Measurements from ENCODE around the gene WDR4. TPM values are rescaled to one million over a fixed set of nuclear protein-coding genes. Genes with fewer than 3 reads are reported as not detected.

The WDR4 gene
- total RNA-seq, 1 experiment from 2014 or later = 35.3 TPM

DNA sequence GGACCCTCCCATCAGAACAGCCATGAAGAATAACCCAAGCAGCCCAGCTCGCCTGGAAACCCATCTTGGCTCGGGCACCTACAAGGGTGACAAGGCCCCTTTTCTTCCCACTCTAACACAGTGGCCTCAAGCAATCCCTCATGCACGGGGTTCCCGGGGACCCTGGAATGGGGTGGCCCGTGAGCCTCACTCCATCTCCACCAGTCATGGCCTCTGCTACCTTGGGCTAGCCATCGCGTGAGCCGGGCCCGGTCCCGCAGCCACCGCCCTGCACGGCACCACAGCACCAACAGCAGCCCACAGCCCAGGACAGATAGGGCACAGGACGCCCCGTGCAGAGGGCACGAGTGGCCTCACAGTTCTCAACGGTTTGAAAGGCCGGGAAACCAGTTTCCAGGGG is 19.0 kb downstream of the WDR4 start:
- Histone ChIP-seq H3K4me3 (ENCODE audit: low read length) (no peak overlapping the region), H2AFZ (ENCODE audit: low read length) (no peak overlapping the region), H4K20me1 (ENCODE audit: low read length) (peaks cover 64% of the 10 kb centered on the region), H3K4me2 (ENCODE audit: low read length) (no peak overlapping the region), H3K27me3 (ENCODE audit: low read length) (no peaks in the 10 kb centered on the region), H3K9ac (ENCODE audit: low read length) (no peak overlapping the region), H3K79me2 (ENCODE audit: low read length) (peaks cover 78% of the 10 kb centered on the region), H3K9me2 (replicated peaks; ENCODE audit: low read length) (no peaks in the 10 kb centered on the region), H3K36me3 (ENCODE audit: low read depth, low read length) (peaks cover 75% of the 10 kb centered on the region), H3K9me3 (ENCODE audit: low read length) (no peaks in the 10 kb centered on the region), H3F3A (ENCODE audit: low read length, unreplicated experiment) (no peaks in the 10 kb centered on the region), H3K27ac (ENCODE audit: low read length) (no peak overlapping the region), H3K4me1 (ENCODE audit: insufficient read depth, low read length) (no peaks in the 10 kb centered on the region)
- no TSS peak for BruUV-seq (replicated peaks)
- CTCF ChIA-PET = no interaction called here
- POLR2A ChIA-PET (ENCODE audit: unreplicated experiment) = no interaction called here
- intact Hi-C loops (cut with micrococcal nuclease) = no loop called here
- ATAC-seq = no peak
- no peak for TF ChIP-seq EZH2 (IDR thresholded peaks at IDR 0.05; ENCODE audit: low read length, unreplicated experiment)
- no peak for TF ChIP-seq EZH2phosphoT487 (IDR thresholded peaks at IDR 0.05; ENCODE audit: borderline replicate concordance, low read length)
- TF ChIP-seq, protein P1, sequence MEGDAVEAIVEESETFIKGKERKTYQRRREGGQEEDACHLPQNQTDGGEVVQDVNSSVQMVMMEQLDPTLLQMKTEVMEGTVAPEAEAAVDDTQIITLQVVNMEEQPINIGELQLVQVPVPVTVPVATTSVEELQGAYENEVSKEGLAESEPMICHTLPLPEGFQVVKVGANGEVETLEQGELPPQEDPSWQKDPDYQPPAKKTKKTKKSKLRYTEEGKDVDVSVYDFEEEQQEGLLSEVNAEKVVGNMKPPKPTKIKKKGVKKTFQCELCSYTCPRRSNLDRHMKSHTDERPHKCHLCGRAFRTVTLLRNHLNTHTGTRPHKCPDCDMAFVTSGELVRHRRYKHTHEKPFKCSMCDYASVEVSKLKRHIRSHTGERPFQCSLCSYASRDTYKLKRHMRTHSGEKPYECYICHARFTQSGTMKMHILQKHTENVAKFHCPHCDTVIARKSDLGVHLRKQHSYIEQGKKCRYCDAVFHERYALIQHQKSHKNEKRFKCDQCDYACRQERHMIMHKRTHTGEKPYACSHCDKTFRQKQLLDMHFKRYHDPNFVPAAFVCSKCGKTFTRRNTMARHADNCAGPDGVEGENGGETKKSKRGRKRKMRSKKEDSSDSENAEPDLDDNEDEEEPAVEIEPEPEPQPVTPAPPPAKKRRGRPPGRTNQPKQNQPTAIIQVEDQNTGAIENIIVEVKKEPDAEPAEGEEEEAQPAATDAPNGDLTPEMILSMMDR (conservative IDR thresholded peaks at IDR 0.05; ENCODE audit: low read depth, low read length) = no peak
- DNase-seq = no peak

DNA sequence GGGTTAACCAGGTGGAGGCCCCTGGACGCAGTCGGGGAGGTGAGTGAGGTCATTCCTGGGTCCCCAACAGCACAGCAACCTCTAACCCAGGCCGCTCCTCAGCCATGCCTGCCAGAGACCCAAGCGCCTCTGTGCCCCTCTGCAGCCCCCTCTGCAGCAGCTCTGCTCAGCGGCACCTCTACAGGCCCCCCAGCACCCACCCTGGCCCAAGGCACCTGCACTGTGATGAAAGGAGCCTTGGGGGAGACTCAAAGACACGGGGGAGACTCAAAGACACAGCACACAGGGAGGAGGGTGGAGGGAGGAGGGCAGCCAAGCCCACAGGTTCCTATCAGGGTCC is 19.5 kb downstream of the WDR4 start:
- H3K9me2 ChIP-seq (replicated peaks; ENCODE audit: low read length) = no peaks in the 10 kb centered on the region
- no peaks in the 10 kb centered on the region for H3K27me3 ChIP-seq (ENCODE audit: low read length)
- H3K79me2 ChIP-seq (ENCODE audit: low read length) = peaks cover 73% of the 10 kb centered on the region
- no peak overlapping the region for H3K4me3 ChIP-seq (ENCODE audit: low read length)
- CTCF ChIA-PET = no interaction called here
- intact Hi-C loops (cut with micrococcal nuclease) = no loop called here
- H3K9me3 ChIP-seq (ENCODE audit: low read length) = no peaks in the 10 kb centered on the region
- TF ChIP-seq EZH2phosphoT487 (IDR thresholded peaks at IDR 0.05; ENCODE audit: borderline replicate concordance, low read length) (no peak), EZH2 (IDR thresholded peaks at IDR 0.05; ENCODE audit: low read length, unreplicated experiment) (no peak)
- TF ChIP-seq, protein P1 (conservative IDR thresholded peaks at IDR 0.05; ENCODE audit: low read depth, low read length) = no peak
- H2AFZ ChIP-seq (ENCODE audit: low read length) = no peak overlapping the region
- H3K4me2 ChIP-seq (ENCODE audit: low read length) = no peak overlapping the region
- no peaks in the 10 kb centered on the region for H3K4me1 ChIP-seq (ENCODE audit: insufficient read depth, low read length)
- H3K36me3 ChIP-seq (ENCODE audit: low read depth, low read length) = peaks cover 79% of the 10 kb centered on the region
- DNase-seq = no peak
- BruUV-seq (replicated peaks) = no TSS peak
- H3F3A ChIP-seq (ENCODE audit: low read length, unreplicated experiment) = no peaks in the 10 kb centered on the region
- no peak for ATAC-seq
- peaks cover 62% of the 10 kb centered on the region for H4K20me1 ChIP-seq (ENCODE audit: low read length)
- POLR2A ChIA-PET (ENCODE audit: unreplicated experiment) = no interaction called here
- H3K27ac ChIP-seq (ENCODE audit: low read length) = no peak overlapping the region
- no peak overlapping the region for H3K9ac ChIP-seq (ENCODE audit: low read length)

DNA sequence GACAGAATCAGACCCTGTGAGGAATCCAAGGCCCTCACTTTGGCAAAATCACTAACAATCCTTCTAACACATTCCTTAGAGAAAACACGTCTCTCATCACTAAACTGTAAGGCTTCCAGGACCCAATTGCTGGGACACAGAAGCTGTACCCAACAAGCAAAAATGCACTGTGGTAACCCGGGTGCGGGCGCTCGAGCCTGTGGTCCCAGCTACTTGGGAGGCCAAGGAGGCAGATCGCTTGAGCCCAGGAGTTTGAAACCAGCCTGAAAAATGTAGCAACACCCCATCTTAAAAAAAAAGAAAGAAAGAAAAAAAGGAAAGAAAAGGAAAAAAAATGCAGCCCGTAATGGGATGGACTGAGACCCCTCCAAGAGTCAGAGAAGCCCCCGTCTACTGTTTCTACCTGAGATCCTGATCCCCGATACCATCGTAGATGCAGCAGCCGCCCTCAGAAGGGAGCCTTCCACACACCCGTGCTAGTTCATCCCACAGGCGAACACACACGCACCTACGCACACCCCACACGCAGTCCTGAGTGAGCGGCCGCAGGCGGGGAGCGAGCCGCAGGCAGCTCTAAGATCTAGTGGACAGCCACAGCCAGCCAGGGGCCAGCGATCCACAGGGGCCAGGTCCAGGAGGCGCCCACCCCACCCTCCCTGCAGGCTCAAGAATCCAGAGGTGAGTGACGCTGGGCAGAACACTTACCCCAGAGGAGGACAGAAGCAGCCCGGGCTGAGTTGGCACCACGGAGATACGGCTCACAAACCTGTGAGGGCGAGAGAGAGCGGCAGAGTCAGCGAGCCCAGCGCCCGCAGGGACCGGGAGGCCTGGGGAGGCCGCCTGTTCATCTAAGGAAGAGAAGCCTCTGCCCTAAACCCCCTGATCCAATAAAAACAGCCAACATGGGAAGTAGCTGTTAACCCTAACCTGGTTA is 20.1 kb downstream of the WDR4 start:
- CTCF ChIA-PET = no interaction called here
- H3K9me2 ChIP-seq (replicated peaks; ENCODE audit: low read length) = no peaks in the 10 kb centered on the region
- H3K9ac ChIP-seq (ENCODE audit: low read length) = no peak overlapping the region
- H3K4me3 ChIP-seq (ENCODE audit: low read length) = no peak overlapping the region
- no peak overlapping the region for H2AFZ ChIP-seq (ENCODE audit: low read length)
- ATAC-seq (no peak), DNase-seq (no peak)
- no peaks in the 10 kb centered on the region for H3K9me3 ChIP-seq (ENCODE audit: low read length)
- intact Hi-C loops (cut with micrococcal nuclease) = no loop called here
- no peak overlapping the region for H3K27ac ChIP-seq (ENCODE audit: low read length)
- peaks cover 66% of the 10 kb centered on the region for H3K79me2 ChIP-seq (ENCODE audit: low read length)
- H3F3A ChIP-seq (ENCODE audit: low read length, unreplicated experiment) = no peaks in the 10 kb centered on the region
- H3K36me3 ChIP-seq (ENCODE audit: low read depth, low read length) = peaks cover 80% of the 10 kb centered on the region
- POLR2A ChIA-PET (ENCODE audit: unreplicated experiment) = no interaction called here
- no peaks in the 10 kb centered on the region for H3K4me1 ChIP-seq (ENCODE audit: insufficient read depth, low read length)
- peaks cover 56% of the 10 kb centered on the region for H4K20me1 ChIP-seq (ENCODE audit: low read length)
- TF ChIP-seq EZH2 (IDR thresholded peaks at IDR 0.05; ENCODE audit: low read length, unreplicated experiment) (no peak), EZH2phosphoT487 (IDR thresholded peaks at IDR 0.05; ENCODE audit: borderline replicate concordance, low read length) (no peak)
- TF ChIP-seq, protein P1 (conservative IDR thresholded peaks at IDR 0.05; ENCODE audit: low read depth, low read length) = no peak
- H3K27me3 ChIP-seq (ENCODE audit: low read length) = no peaks in the 10 kb centered on the region
- no peak overlapping the region for H3K4me2 ChIP-seq (ENCODE audit: low read length)
- BruUV-seq (replicated peaks) = no TSS peak

All from PC-3 (cell line).